IMR-90 (cell line): ENCODE data around the gene ZNF423. TPM values are rescaled to one million over a fixed set of nuclear protein-coding genes. Genes with fewer than 3 reads are reported as not detected.

Experiments used
- ATAC-seq: fragments of 200-7000 bp; cut with Tn5 transposase; 2 replicates; pipeline ENCODE4 v1.9.1; 2020; ENCODE audit warnings: low read depth, mild to moderate bottlenecking, moderate library complexity
- BruUV-seq: library from RNA; stranded (reverse); fragments of 400-500 nt; replicated peaks from 2 replicates; lab custom pipeline; 2021; lab: Mats Ljungman, UMichigan
- CTCF ChIA-PET: fragments of 300-600 bp; formaldehyde crosslinking; extraction: SDS; loops from one replicate; lab custom pipeline; 2021; ENCODE audit warnings: antibody characterized with exemption; lab: Yijun Ruan, JAX
- POLR2A ChIA-PET: fragments of 300-600 bp; sonication (Branson Sonifier 250); formaldehyde crosslinking; loops from one replicate; lab custom pipeline; 2022; ENCODE audit warnings: antibody characterized with exemption; ENCODE audit not compliant: unreplicated experiment; lab: Charles Lee
- DNase-seq: peaks from one replicate; pipeline ENCODE4 v3.0.0; 2013
- H2AFZ ChIP-seq: replicated peaks from 2 replicates; pipeline ENCODE3; 2013; ENCODE audit warnings: low read length, mild to moderate bottlenecking; ENCODE audit not compliant: poor library complexity
- H2AK5ac ChIP-seq: 2 replicates; pipeline ENCODE4 v1.6.1; 2013; ENCODE audit warnings: low read depth, low read length, inconsistent platforms
- H2AK9ac ChIP-seq: replicated peaks from 2 replicates; pipeline ENCODE3; 2013; ENCODE audit warnings: mild to moderate bottlenecking, low read depth, low read length, moderate library complexity; ENCODE audit not compliant: poor library complexity
- H2BK120ac ChIP-seq: 2 replicates; pipeline ENCODE4 v1.6.1; 2013; ENCODE audit warnings: low read depth, low read length, inconsistent platforms
- H2BK15ac ChIP-seq: 3 replicates; pipeline ENCODE4 v1.6.1; 2013; ENCODE audit warnings: low read depth, low read length, inconsistent platforms
- H2BK20ac ChIP-seq: 2 replicates; pipeline ENCODE4 v1.6.1; 2013; ENCODE audit warnings: low read depth, mild to moderate bottlenecking, inconsistent platforms, low read length, moderate library complexity
- H2BK5ac ChIP-seq: 2 replicates; pipeline ENCODE4 v1.6.1; 2013; ENCODE audit warnings: mild to moderate bottlenecking, low read depth, low read length, inconsistent platforms; ENCODE audit not compliant: poor library complexity, severe bottlenecking
- H3K14ac ChIP-seq: replicated peaks from 2 replicates; pipeline ENCODE4 v1.6.1; 2013; ENCODE audit warnings: low read depth, low read length, inconsistent platforms
- H3K18ac ChIP-seq: 2 replicates; pipeline ENCODE4 v1.6.1; 2013; ENCODE audit warnings: low read depth, low read length, control low read depth
- H3K23ac ChIP-seq: 2 replicates; pipeline ENCODE4 v1.6.1; 2013; ENCODE audit warnings: low read depth, low read length, inconsistent platforms
- H3K27ac ChIP-seq: 2 replicates; pipeline ENCODE4 v1.5.1; 2013; ENCODE audit warnings: mild to moderate bottlenecking, control low read depth, low read length; ENCODE audit not compliant: insufficient read depth
- H3K27me3 ChIP-seq: 2 replicates; pipeline ENCODE4 v1.6.1; 2013; ENCODE audit warnings: low read length; ENCODE audit not compliant: control insufficient read depth, insufficient read depth
- H3K36me3 ChIP-seq: 2 replicates; pipeline ENCODE4 v1.6.1; 2013; ENCODE audit warnings: low read length, mixed read lengths; ENCODE audit not compliant: control insufficient read depth, insufficient read depth
- H3K4ac ChIP-seq: 2 replicates; pipeline ENCODE4 v1.6.1; 2013; ENCODE audit warnings: low read depth, low read length, inconsistent platforms
- H3K4me1 ChIP-seq: 2 replicates; pipeline ENCODE4 v1.6.1; 2013; ENCODE audit warnings: low read length, mixed read lengths; ENCODE audit not compliant: control insufficient read depth, insufficient read depth
- H3K4me2 ChIP-seq: 2 replicates; pipeline ENCODE4 v1.6.1; 2013; ENCODE audit warnings: low read depth, mild to moderate bottlenecking, control low read depth, low read length, moderate library complexity
- H3K4me3 ChIP-seq: 2 replicates; pipeline ENCODE4 v1.5.1; 2013; ENCODE audit warnings: low read depth, mild to moderate bottlenecking, control low read depth, low read length, moderate library complexity; ENCODE audit not compliant: insufficient read depth
- H3K56ac ChIP-seq: 2 replicates; pipeline ENCODE4 v1.6.1; 2013; ENCODE audit warnings: low read length, inconsistent platforms; ENCODE audit not compliant: insufficient read depth; ENCODE audit errors: extremely low read depth
- H3K79me1 ChIP-seq, 2 experiments: 2 replicates each; pipeline ENCODE4 v1.6.1; 2013; ENCODE audit warnings: low read length in 2 of 2, inconsistent platforms in 1 of 2, low read depth in 1 of 2
- H3K9ac ChIP-seq: 2 replicates; pipeline ENCODE4 v1.6.1; 2013; ENCODE audit warnings: low read depth, low read length, control low read depth
- H3K9me1 ChIP-seq: 2 replicates; pipeline ENCODE4 v1.6.1; 2013; ENCODE audit warnings: low read length, inconsistent platforms; ENCODE audit not compliant: insufficient read depth
- H3K9me3 ChIP-seq: 2 replicates; pipeline ENCODE4 v1.6.1; 2013; ENCODE audit warnings: low read length; ENCODE audit not compliant: control insufficient read depth, insufficient read depth
- H4K20me1 ChIP-seq: 2 replicates; pipeline ENCODE4 v1.6.1; 2013; ENCODE audit warnings: low read length, inconsistent platforms; ENCODE audit not compliant: insufficient read depth
- H4K5ac ChIP-seq: 2 replicates; pipeline ENCODE4 v1.6.1; 2013; ENCODE audit warnings: mild to moderate bottlenecking, low read depth, low read length, control low read depth
- H4K8ac ChIP-seq, 2 experiments: 2 replicates each; pipeline ENCODE4 v1.6.1; 2013; ENCODE audit warnings: low read depth in 2 of 2, low read length in 2 of 2, control low read depth in 1 of 2, inconsistent platforms in 1 of 2
- H4K91ac ChIP-seq: 2 replicates; pipeline ENCODE4 v1.6.1; 2013; ENCODE audit warnings: low read depth, low read length, inconsistent platforms; ENCODE audit not compliant: insufficient read depth
- CEBPB ChIP-seq: IDR thresholded peaks from 2 replicates; pipeline ENCODE4 v1.6.1; 2012; ENCODE audit warnings: low read depth, low read length, improper control_type of control experiment
- FOS ChIP-seq: fragments of 150-350 bp; IDR thresholded peaks from 2 replicates; pipeline ENCODE4 v1.6.1; 2016; ENCODE audit warnings: low read depth, low read length
- MXI1 ChIP-seq: IDR thresholded peaks from 2 replicates; pipeline ENCODE4 v1.6.1; 2012; ENCODE audit warnings: low read depth, mild to moderate bottlenecking, low read length, moderate library complexity, borderline replicate concordance
- POLR2A ChIP-seq: IDR thresholded peaks from 2 replicates; pipeline ENCODE4 v1.6.1; 2012; ENCODE audit warnings: mild to moderate bottlenecking, low read depth, low read length
- USF2 ChIP-seq: fragments of 150-350 bp; IDR thresholded peaks from 2 replicates; pipeline ENCODE4 v1.6.1; 2017; ENCODE audit warnings: mild to moderate bottlenecking, antibody characterized with exemption, low read length, low read depth
- WGBS, 2 experiments: methylation state at CpG; one replicate each; pipeline versions ENCODE4 v1.1.5 to v1.1.7; 2013; ENCODE audit warnings: missing lambda C conversion rate in 2 of 2; ENCODE audit not compliant: insufficient read length in 1 of 2; ENCODE audit errors: extremely low coverage in 2 of 2; 5-methylcytosine and 5-hydroxymethylcytosine counted together
- dilution Hi-C: fragments of 300-500 bp; cut with HindIII; formaldehyde crosslinking; loops from one replicate; pipeline ENCODE4 v1.14.3; 2018; ENCODE audit warnings: low sequenced_read_pairs; ENCODE audit not compliant: unreplicated experiment
- in situ Hi-C: fragments of 300-500 bp; cut with MboI; formaldehyde crosslinking; loops from 3 replicates; pipeline ENCODE4 v1.14.3; 2019; ENCODE audit warnings: low sequenced_read_pairs, inconsistent platforms, mixed read lengths
- intact Hi-C: fragments of 100-400 bp; cut with micrococcal nuclease; formaldehyde crosslinking; loops from 2 replicates; pipeline ENCODE4 v1.10.0; 2022
- polyA plus RNA-seq, 3 experiments: library from polyadenylated mRNA; depleted of rRNA; stranded (reverse); fragments of >200 nt; gene quantifications; 2 replicates each; pipeline ENCODE4 v1.2.3, GENCODE V29; 2012; ENCODE audit warnings: low replicate concordance in 1 of 3
- total RNA-seq: library from RNA; depleted of rRNA; stranded (reverse); fragments of >200 nt; gene quantifications from 2 replicates; pipeline ENCODE4 v1.2.3, GENCODE V29; 2012

Gene ZNF423
- total and polyA plus RNA-seq, 2 of the 4 experiments (the other 2 are of a cell fraction) = under 0.01 to 0.10 TPM

GRCh38 chr16:49472598-49472997, 383.3 kb downstream of the ZNF423 start:
- H3K9ac ChIP-seq = no peak overlapping the region

More at GRCh38 chr16:49472598-49472997, 383.3 kb downstream of the ZNF423 start:
- no peak overlapping the region for H3K18ac ChIP-seq
- H2AK5ac ChIP-seq = no peak overlapping the region
- no peak overlapping the region for H4K5ac ChIP-seq
- H2AFZ ChIP-seq = no peak overlapping the region
- no TSS peak for BruUV-seq
- H2BK20ac ChIP-seq = no peak overlapping the region
- CTCF ChIA-PET = no interaction called here
- H4K91ac ChIP-seq = no peak overlapping the region
- DNase-seq (no peak), ATAC-seq (no peak)
- H3K14ac ChIP-seq = no peak overlapping the region
- H3K27ac ChIP-seq = no peak overlapping the region
- H4K8ac ChIP-seq = no peak overlapping the region
- no peaks in the 10 kb centered on the region for H3K36me3 ChIP-seq
- H3K9me3 ChIP-seq = no peaks in the 10 kb centered on the region
- no peak overlapping the region for H2AK9ac ChIP-seq
- H3K4me1 ChIP-seq = no peaks in the 10 kb centered on the region
- no peaks in the 10 kb centered on the region for H4K20me1 ChIP-seq
- peaks cover 4% of the 10 kb centered on the region; the same call in 1 of the 2 replicates for H3K9me1 ChIP-seq
- POLR2A ChIA-PET = no interaction called here
- no peak overlapping the region for H3K4ac ChIP-seq
- no peak overlapping the region for H2BK5ac ChIP-seq
- no peak overlapping the region for H3K4me2 ChIP-seq
- H3K23ac ChIP-seq = no peak overlapping the region
- H3K27me3 ChIP-seq = no peaks in the 10 kb centered on the region
- in situ Hi-C loops (no loop called here), dilution Hi-C loops (no loop called here), intact Hi-C loops (no loop called here)
- H2BK15ac ChIP-seq = no peak overlapping the region
- H2BK120ac ChIP-seq = no peak overlapping the region
- no CpG with 5 or more reads among the region's 13 CpGs for WGBS, 2 experiments
- no peak overlapping the region for H3K4me3 ChIP-seq
- H3K79me1 ChIP-seq = no peaks in the 10 kb centered on the region
- H3K56ac ChIP-seq = no peak overlapping the region
- TF ChIP-seq FOS (no peak), USF2 (no peak), POLR2A (no peak), CEBPB (no peak), MXI1 (no peak)
